DND-41 (cell line): ENCODE data around the gene MANBA.

Source experiments
- CTCF ChIP-seq: IDR thresholded peaks from 2 replicates; pipeline ENCODE4 v1.5.1; 2012; ENCODE audit warnings: borderline replicate concordance, low read length, moderate library complexity, mild to moderate bottlenecking; ENCODE audit not compliant: poor library complexity, severe bottlenecking; ENCODE audit errors: extremely low read depth
- EZH2 ChIP-seq: IDR thresholded peaks from 3 replicates; pipeline ENCODE4 v1.6.1; 2012; ENCODE audit warnings: borderline replicate concordance, low read depth, mild to moderate bottlenecking, moderate library complexity, low read length, inconsistent platforms; ENCODE audit not compliant: severe bottlenecking

GRCh38 chr4:102789317-102789717 is 28.5 kb upstream of the MANBA start:
- TF ChIP-seq CTCF = no peak
- no peak for TF ChIP-seq EZH2
